PC-3 (cell line): ENCODE measurements around the gene TMEM79. TPM values are rescaled to one million over a fixed set of nuclear protein-coding genes. Genes with fewer than 3 reads are reported as not detected.

Experiments used
- ATAC-seq: fragments of 200-7000 bp; cut with Tn5 transposase; 2 replicates; pipeline ENCODE4 v1.9.1; 2020; ENCODE audit warnings: mild to moderate bottlenecking, moderate library complexity
- BruUV-seq: library from RNA; stranded (reverse); fragments of 400-500 nt; replicated peaks from 2 replicates; lab custom pipeline; 2021; lab: Mats Ljungman, UMichigan
- CTCF ChIA-PET: fragments of 300-600 bp; sonication (Branson Sonifier 250); formaldehyde crosslinking; loops from one replicate; lab custom pipeline; 2022; ENCODE audit warnings: antibody characterized with exemption; lab: Charles Lee
- POLR2A ChIA-PET: fragments of 300-600 bp; sonication (Branson Sonifier 250); formaldehyde crosslinking; loops from one replicate; lab custom pipeline; 2022; ENCODE audit warnings: antibody characterized with exemption; ENCODE audit not compliant: unreplicated experiment; lab: Charles Lee
- DNase-seq: peaks from one replicate; pipeline ENCODE4 v3.0.0-alpha.2; 2015
- H2AFZ ChIP-seq: fragments of 300-600 bp; sonication (generic); 2 replicates; pipeline ENCODE4 v1.6.0; 2016; ENCODE audit warnings: antibody characterized with exemption, low read length
- H3F3A ChIP-seq: fragments of 300-600 bp; sonication (generic); one replicate; pipeline ENCODE4 v1.6.0; 2017; ENCODE audit warnings: antibody characterized with exemption, low read length, control low read depth, mild to moderate bottlenecking; ENCODE audit not compliant: unreplicated experiment
- H3K27ac ChIP-seq: fragments of 300-600 bp; sonication (generic); 2 replicates; pipeline ENCODE4 v1.5.1; 2016; ENCODE audit warnings: mild to moderate bottlenecking, low read length
- H3K27me3 ChIP-seq: fragments of 300-600 bp; sonication (generic); 2 replicates; pipeline ENCODE4 v1.6.1; 2016; ENCODE audit warnings: low read length, mixed read lengths
- H3K36me3 ChIP-seq: fragments of 300-600 bp; sonication (generic); 2 replicates; pipeline ENCODE4 v1.6.1; 2016; ENCODE audit warnings: low read depth, mixed run types, low read length, mixed read lengths
- H3K4me1 ChIP-seq: fragments of 300-600 bp; sonication (generic); 2 replicates; pipeline ENCODE4 v1.5.1; 2016; ENCODE audit warnings: low read length; ENCODE audit not compliant: insufficient read depth
- H3K4me2 ChIP-seq: fragments of 300-600 bp; sonication (generic); 2 replicates; pipeline ENCODE4 v1.6.0; 2016; ENCODE audit warnings: low read length
- H3K4me3 ChIP-seq: fragments of 300-600 bp; sonication (generic); 2 replicates; pipeline ENCODE4 v1.5.1; 2016; ENCODE audit warnings: mild to moderate bottlenecking, low read length, mixed read lengths
- H3K79me2 ChIP-seq: fragments of 300-600 bp; sonication (generic); 2 replicates; pipeline ENCODE4 v1.6.1; 2017; ENCODE audit warnings: low read length, mixed read lengths
- H3K9ac ChIP-seq: fragments of 300-600 bp; sonication (generic); 2 replicates; pipeline ENCODE4 v1.6.0; 2016; ENCODE audit warnings: mild to moderate bottlenecking, low read length
- H3K9me2 ChIP-seq: fragments of 300-600 bp; sonication (generic); replicated peaks from 2 replicates; pipeline ENCODE4 v1.6.1; 2016; ENCODE audit warnings: mixed run types, low read length, mixed read lengths
- H3K9me3 ChIP-seq: fragments of 300-600 bp; sonication (generic); 2 replicates; pipeline ENCODE4 v1.6.1; 2016; ENCODE audit warnings: low read length, mixed read lengths
- H4K20me1 ChIP-seq: fragments of 300-600 bp; sonication (generic); 2 replicates; pipeline ENCODE4 v1.6.1; 2016; ENCODE audit warnings: low read length, mixed read lengths
- EZH2 ChIP-seq: fragments of 300-600 bp; sonication (generic); IDR thresholded peaks from one replicate; pipeline ENCODE4 v1.6.1; 2017; ENCODE audit warnings: antibody characterized with exemption, mild to moderate bottlenecking, low read length; ENCODE audit not compliant: unreplicated experiment
- EZH2phosphoT487 ChIP-seq: fragments of 300-600 bp; sonication (generic); IDR thresholded peaks from 2 replicates; pipeline ENCODE4 v1.6.1; 2018; ENCODE audit warnings: mild to moderate bottlenecking, antibody characterized with exemption, low read length, borderline replicate concordance
- intact Hi-C: fragments of 100-400 bp; cut with micrococcal nuclease; formaldehyde crosslinking; loops from 2 replicates; pipeline ENCODE4 v1.9.0; 2023
- total RNA-seq: library from RNA; depleted of rRNA; stranded (reverse); fragments of >200 nt; gene quantifications from 2 replicates; pipeline ENCODE4 v1.2.3, GENCODE V29; 2014
- TF ChIP-seq, protein P1 (sequence below): fragments of 300-600 bp; sonication (generic); conservative IDR thresholded peaks from 2 replicates; pipeline ENCODE4 v1.5.1; 2017; ENCODE audit warnings: antibody characterized with exemption, low read depth, mild to moderate bottlenecking, low read length

TMEM79 gene
- total RNA-seq, 1 experiment from 2014 or later = 8.1 TPM

DNA sequence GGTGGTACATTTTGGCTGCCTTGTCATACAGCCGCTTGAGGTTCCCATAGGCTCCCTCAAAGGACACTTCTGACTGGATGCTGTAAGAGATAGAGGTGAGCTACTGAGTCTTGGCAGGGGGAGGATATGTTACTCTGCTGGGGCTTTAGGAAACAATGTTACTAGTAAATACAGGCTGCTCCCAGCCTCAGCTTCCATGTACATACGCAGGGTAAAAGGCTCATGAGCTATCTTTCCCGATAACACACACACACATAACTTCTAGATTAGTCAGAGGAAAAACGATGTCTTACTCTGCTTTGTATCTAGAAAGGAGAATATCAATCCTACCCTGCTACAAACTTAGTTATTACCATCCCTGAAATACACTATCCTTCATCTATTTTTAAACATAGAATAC, 15.8 kb upstream of the TMEM79 start:
- Histone ChIP-seq H3K79me2 (0 out of 2 replicates have a peak, but pooled peaks cover 4% of the 10 kb centered on the region), H3K4me1 (peaks cover 10% of the 10 kb centered on the region), H3K9ac (no peak overlapping the region), H3F3A (peaks cover 5% of the 10 kb centered on the region), H3K27ac (no peak overlapping the region), H3K4me2 (no peak overlapping the region), H2AFZ (no peak overlapping the region), H3K9me3 (no peaks in the 10 kb centered on the region), H4K20me1 (0 out of 2 replicates have a peak, but pooled peaks cover 4% of the 10 kb centered on the region), H3K27me3 (no peaks in the 10 kb centered on the region), H3K36me3 (peaks cover 73% of the 10 kb centered on the region), H3K4me3 (no peak overlapping the region), H3K9me2 (no peaks in the 10 kb centered on the region)
- intact Hi-C loops = no loop called here
- BruUV-seq = no TSS peak
- POLR2A ChIA-PET = no interaction called here
- TF ChIP-seq, protein P1, sequence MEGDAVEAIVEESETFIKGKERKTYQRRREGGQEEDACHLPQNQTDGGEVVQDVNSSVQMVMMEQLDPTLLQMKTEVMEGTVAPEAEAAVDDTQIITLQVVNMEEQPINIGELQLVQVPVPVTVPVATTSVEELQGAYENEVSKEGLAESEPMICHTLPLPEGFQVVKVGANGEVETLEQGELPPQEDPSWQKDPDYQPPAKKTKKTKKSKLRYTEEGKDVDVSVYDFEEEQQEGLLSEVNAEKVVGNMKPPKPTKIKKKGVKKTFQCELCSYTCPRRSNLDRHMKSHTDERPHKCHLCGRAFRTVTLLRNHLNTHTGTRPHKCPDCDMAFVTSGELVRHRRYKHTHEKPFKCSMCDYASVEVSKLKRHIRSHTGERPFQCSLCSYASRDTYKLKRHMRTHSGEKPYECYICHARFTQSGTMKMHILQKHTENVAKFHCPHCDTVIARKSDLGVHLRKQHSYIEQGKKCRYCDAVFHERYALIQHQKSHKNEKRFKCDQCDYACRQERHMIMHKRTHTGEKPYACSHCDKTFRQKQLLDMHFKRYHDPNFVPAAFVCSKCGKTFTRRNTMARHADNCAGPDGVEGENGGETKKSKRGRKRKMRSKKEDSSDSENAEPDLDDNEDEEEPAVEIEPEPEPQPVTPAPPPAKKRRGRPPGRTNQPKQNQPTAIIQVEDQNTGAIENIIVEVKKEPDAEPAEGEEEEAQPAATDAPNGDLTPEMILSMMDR = no peak
- TF ChIP-seq EZH2phosphoT487 (no peak), EZH2 (no peak)
- CTCF ChIA-PET = interaction anchor here (0.6 kb wide), 1 partner anchor 1179 kb away, joined by 6 read pairs; no protein-coding TSS in a partner anchor
- no peak for DNase-seq
- ATAC-seq = no peak

DNA sequence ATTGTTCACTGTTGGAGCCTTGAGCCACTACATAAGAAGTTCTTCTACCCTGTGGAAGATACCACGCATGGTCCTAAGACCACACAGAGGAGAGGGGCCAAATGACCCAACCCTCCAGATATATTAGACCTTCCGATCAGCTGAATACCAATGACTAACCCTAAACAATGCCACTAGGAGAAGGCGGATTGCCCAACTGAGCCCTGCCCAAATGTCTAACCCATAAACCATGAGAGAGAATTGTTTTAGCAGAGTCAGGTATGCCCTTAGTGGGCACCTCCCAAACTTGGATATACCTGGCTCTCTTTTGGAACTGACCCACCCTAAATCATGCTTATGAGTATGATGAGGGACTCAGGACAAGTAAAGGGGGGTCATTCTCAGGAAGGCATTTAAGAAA, 13.8 kb upstream of the TMEM79 start:
- 0 out of 2 replicates have a peak, but pooled peaks cover 4% of the 10 kb centered on the region for H3K79me2 ChIP-seq
- peaks cover 3% of the 10 kb centered on the region for H3F3A ChIP-seq
- H3K36me3 ChIP-seq = peaks cover 81% of the 10 kb centered on the region
- 0 out of 2 replicates have a peak, but pooled peaks have one; percentile 27 for ATAC-seq
- TF ChIP-seq EZH2phosphoT487 (no peak), EZH2 (no peak)
- TF ChIP-seq, protein P1 = no peak
- no peak overlapping the region for H3K4me2 ChIP-seq
- H3K9me2 ChIP-seq = no peaks in the 10 kb centered on the region
- H2AFZ ChIP-seq = no peak overlapping the region
- CTCF ChIA-PET = no interaction called here
- BruUV-seq = no TSS peak
- peak; percentile 29 for DNase-seq
- H3K9ac ChIP-seq = no peak overlapping the region
- no peaks in the 10 kb centered on the region for H3K27me3 ChIP-seq
- intact Hi-C loops = no loop called here
- 0 out of 2 replicates have a peak, but pooled peaks cover 4% of the 10 kb centered on the region for H4K20me1 ChIP-seq
- no peaks in the 10 kb centered on the region for H3K9me3 ChIP-seq
- no peak overlapping the region for H3K4me3 ChIP-seq
- POLR2A ChIA-PET = no interaction called here
- H3K4me1 ChIP-seq = no peaks in the 10 kb centered on the region
- H3K27ac ChIP-seq = no peak overlapping the region

- H3K9me2 ChIP-seq = no peaks in the 10 kb centered on the region
- ATAC-seq (no peak), DNase-seq (no peak)
- BruUV-seq = no TSS peak
- peaks cover 31% of the 10 kb centered on the region for H4K20me1 ChIP-seq
- H3K36me3 ChIP-seq = peaks cover 78% of the 10 kb centered on the region
- H3F3A ChIP-seq = no peaks in the 10 kb centered on the region
- CTCF ChIA-PET = interaction anchor here (0.7 kb wide), 1 partner anchor 150 kb away, joined by 6 read pairs; no protein-coding TSS in a partner anchor
- peaks cover 38% of the 10 kb centered on the region for H3K79me2 ChIP-seq
- POLR2A ChIA-PET = no interaction called here
- no peak overlapping the region for H3K4me2 ChIP-seq
- no peak overlapping the region for H3K27ac ChIP-seq
- H3K4me1 ChIP-seq = peaks cover 10% of the 10 kb centered on the region
- H2AFZ ChIP-seq = no peak overlapping the region
- intact Hi-C loops = no loop called here
- no peak overlapping the region for H3K4me3 ChIP-seq
- H3K27me3 ChIP-seq = no peaks in the 10 kb centered on the region
- TF ChIP-seq, protein P1 = no peak
- TF ChIP-seq EZH2phosphoT487 (no peak), EZH2 (no peak)
- no peaks in the 10 kb centered on the region for H3K9me3 ChIP-seq
- H3K9ac ChIP-seq = no peak overlapping the region
These were observed 7.6 kb upstream of the TMEM79 start for GRCh38 chr1:156276532-156276931.
